ENCODE measurements around the gene GNB1. TPM values are rescaled to one million over a fixed set of nuclear protein-coding genes. Genes with fewer than 3 reads are reported as not detected.

The GNB1 gene
- total and polyA plus RNA-seq, 10 of the 15 experiments (the other 5 are each of a cell fraction or from before 2014, with no cell fraction given): 23.0 to 392 (median 93.9) TPM

DNA sequence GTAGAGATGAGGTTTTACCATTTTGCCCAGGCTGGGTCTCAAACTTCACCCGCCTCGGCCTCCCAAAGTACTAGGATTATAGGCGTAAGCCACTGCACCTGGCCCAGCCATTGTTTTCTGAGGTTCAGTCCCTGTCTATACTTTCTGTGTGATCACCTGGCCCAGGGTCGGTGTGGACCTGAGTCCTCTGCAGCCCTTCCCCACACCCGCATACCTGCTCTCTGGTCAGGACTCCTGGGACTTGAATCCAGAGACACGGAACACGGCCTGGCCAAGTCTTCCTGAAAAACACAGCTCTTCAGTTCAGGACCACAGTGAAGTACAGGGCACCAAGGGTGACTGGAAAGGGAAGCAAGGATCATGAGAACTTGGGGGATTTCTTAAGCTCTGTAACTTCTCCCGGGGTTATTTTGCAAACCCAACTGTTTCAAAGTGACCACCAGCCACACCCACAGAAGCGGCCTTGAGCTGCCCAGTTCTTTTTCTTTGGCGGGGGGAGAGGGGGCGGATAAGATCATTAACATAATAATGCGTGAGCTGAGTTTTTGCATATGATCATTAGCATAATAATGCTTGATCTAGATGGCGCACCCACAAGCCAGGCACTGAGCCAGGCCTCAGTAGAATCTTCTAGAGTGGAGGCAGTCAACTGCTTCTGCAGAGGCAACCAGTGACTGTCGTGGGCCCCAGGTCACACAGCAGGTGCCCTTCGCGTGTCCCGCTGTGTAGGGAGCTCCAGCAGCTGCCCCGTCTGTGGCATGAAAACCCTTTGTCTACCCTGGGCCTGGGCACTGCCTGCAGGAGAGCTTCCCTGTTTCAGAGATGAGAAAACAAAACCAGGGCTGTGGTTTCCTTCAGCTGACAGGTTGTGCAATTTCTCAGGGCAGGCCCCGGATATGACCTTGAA, 110.9 kb downstream of the GNB1 start (continued):
- TF ChIP-seq, protein P1, sequence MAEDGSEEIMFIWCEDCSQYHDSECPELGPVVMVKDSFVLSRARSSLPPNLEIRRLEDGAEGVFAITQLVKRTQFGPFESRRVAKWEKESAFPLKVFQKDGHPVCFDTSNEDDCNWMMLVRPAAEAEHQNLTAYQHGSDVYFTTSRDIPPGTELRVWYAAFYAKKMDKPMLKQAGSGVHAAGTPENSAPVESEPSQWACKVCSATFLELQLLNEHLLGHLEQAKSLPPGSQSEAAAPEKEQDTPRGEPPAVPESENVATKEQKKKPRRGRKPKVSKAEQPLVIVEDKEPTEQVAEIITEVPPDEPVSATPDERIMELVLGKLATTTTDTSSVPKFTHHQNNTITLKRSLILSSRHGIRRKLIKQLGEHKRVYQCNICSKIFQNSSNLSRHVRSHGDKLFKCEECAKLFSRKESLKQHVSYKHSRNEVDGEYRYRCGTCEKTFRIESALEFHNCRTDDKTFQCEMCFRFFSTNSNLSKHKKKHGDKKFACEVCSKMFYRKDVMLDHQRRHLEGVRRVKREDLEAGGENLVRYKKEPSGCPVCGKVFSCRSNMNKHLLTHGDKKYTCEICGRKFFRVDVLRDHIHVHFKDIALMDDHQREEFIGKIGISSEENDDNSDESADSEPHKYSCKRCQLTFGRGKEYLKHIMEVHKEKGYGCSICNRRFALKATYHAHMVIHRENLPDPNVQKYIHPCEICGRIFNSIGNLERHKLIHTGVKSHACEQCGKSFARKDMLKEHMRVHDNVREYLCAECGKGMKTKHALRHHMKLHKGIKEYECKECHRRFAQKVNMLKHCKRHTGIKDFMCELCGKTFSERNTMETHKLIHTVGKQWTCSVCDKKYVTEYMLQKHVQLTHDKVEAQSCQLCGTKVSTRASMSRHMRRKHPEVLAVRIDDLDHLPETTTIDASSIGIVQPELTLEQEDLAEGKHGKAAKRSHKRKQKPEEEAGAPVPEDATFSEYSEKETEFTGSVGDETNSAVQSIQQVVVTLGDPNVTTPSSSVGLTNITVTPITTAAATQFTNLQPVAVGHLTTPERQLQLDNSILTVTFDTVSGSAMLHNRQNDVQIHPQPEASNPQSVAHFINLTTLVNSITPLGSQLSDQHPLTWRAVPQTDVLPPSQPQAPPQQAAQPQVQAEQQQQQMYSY (CRISPR knock-in tag; IDR thresholded peaks at IDR 0.05): no peak
- TF ChIP-seq CHD2 (IDR thresholded peaks at IDR 0.05; ENCODE audit: borderline replicate concordance, low read depth, low read length) (0 out of 2 replicates have a peak, but pooled peaks have one; percentile 15), HDAC6 (IDR thresholded peaks at IDR 0.05; ENCODE audit: unreplicated experiment) (peak; percentile 33), CEBPB (IDR thresholded peaks at IDR 0.05; ENCODE audit: borderline replicate concordance in 1 of 2, low read depth in 2 of 2, low read length in 2 of 2) (peak in 1 of 2 experiments; percentile 100; a peak in 3 of 4 replicates), ZSCAN29 (IDR thresholded peaks at IDR 0.05) (peak; percentile 35; the same call in 1 of the 2 replicates), NFYB (IDR thresholded peaks at IDR 0.05; ENCODE audit: insufficient read depth, low read depth, low read length) (no peak), ESRRA (IDR thresholded peaks at IDR 0.05; ENCODE audit: low read length) (peak; percentile 85; the same call in 1 of the 2 replicates), MTA2 (IDR thresholded peaks at IDR 0.05; ENCODE audit: low read depth) (peak; percentile 73; the same call in 1 of the 2 replicates), NR2C1 (IDR thresholded peaks at IDR 0.05) (no peak), ETV6 (conservative IDR thresholded peaks at IDR 0.05 in 1 of 2, IDR thresholded peaks at IDR 0.05 in 1 of 2; ENCODE audit: borderline replicate concordance in 1 of 2, low read depth in 1 of 2) (no peak; a peak in 1 of 4 replicates), FOXM1 (IDR thresholded peaks at IDR 0.05; ENCODE audit: low read depth, low read length) (peak; percentile 65; the same call in 1 of the 2 replicates), GATAD2B (conservative IDR thresholded peaks at IDR 0.05; ENCODE audit: low read depth) (peak; percentile 76; the same call in 1 of the 2 replicates), RUNX3 (IDR thresholded peaks at IDR 0.05; ENCODE audit: low read length) (peak; percentile 96), JUNB (IDR thresholded peaks at IDR 0.05) (no peak), RELA (IDR thresholded peaks at IDR 0.05; ENCODE audit: borderline replicate concordance, partially characterized antibody) (peak; percentile 49), NFIC (IDR thresholded peaks at IDR 0.05; ENCODE audit: low read depth, low read length) (peak; percentile 53; the same call in 1 of the 2 replicates), DPF2 (IDR thresholded peaks at IDR 0.05) (peak; percentile 86)
- TF ChIP-seq, protein P2, sequence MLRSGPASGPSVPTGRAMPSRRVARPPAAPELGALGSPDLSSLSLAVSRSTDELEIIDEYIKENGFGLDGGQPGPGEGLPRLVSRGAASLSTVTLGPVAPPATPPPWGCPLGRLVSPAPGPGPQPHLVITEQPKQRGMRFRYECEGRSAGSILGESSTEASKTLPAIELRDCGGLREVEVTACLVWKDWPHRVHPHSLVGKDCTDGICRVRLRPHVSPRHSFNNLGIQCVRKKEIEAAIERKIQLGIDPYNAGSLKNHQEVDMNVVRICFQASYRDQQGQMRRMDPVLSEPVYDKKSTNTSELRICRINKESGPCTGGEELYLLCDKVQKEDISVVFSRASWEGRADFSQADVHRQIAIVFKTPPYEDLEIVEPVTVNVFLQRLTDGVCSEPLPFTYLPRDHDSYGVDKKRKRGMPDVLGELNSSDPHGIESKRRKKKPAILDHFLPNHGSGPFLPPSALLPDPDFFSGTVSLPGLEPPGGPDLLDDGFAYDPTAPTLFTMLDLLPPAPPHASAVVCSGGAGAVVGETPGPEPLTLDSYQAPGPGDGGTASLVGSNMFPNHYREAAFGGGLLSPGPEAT (IDR thresholded peaks at IDR 0.05; ENCODE audit: low read depth): peak; percentile 74
- TF ChIP-seq, protein P3, sequence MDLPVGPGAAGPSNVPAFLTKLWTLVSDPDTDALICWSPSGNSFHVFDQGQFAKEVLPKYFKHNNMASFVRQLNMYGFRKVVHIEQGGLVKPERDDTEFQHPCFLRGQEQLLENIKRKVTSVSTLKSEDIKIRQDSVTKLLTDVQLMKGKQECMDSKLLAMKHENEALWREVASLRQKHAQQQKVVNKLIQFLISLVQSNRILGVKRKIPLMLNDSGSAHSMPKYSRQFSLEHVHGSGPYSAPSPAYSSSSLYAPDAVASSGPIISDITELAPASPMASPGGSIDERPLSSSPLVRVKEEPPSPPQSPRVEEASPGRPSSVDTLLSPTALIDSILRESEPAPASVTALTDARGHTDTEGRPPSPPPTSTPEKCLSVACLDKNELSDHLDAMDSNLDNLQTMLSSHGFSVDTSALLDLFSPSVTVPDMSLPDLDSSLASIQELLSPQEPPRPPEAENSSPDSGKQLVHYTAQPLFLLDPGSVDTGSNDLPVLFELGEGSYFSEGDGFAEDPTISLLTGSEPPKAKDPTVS (IDR thresholded peaks at IDR 0.05; ENCODE audit: low read depth, low read length): peak; percentile 93

Measured in GM12878 (cell line).